ENCODE results near the gene STN1. TPM values are rescaled to one million over a fixed set of nuclear protein-coding genes. Genes with fewer than 3 reads are reported as not detected.

Gene STN1
- total and polyA plus RNA-seq, 2 experiments from 2014 or later = 20.5 to 20.8 TPM

GRCh38 chr10:103931603-103932002 lies 13.6 kb upstream of the STN1 start:
- Histone ChIP-seq H3K4me3 (no peak overlapping the region), H3K79me2 (ENCODE audit: insufficient read depth) (no peaks in the 10 kb centered on the region), H3K9me2 (ENCODE audit: insufficient read depth) (no peaks in the 10 kb centered on the region), H3K9ac (no peak overlapping the region), H2AFZ (no peak overlapping the region), H3K4me2 (ENCODE audit: unreplicated experiment) (no peak overlapping the region), H3K27me3 (replicated peaks; ENCODE audit: insufficient read depth) (no peaks in the 10 kb centered on the region), H4K20me1 (ENCODE audit: insufficient read depth) (no peaks in the 10 kb centered on the region), H3K27ac (no peak overlapping the region), H3F3A (ENCODE audit: insufficient read depth) (no peaks in the 10 kb centered on the region), H3K36me3 (ENCODE audit: low read depth) (no peaks in the 10 kb centered on the region), H3K9me3 (ENCODE audit: low read depth) (no peaks in the 10 kb centered on the region), H3K4me1 (ENCODE audit: insufficient read depth) (no peaks in the 10 kb centered on the region)
- DNase-seq = no peak
- TF ChIP-seq EZH2 (IDR thresholded peaks at IDR 0.05; ENCODE audit: insufficient read depth, poor library complexity, severe bottlenecking) = no peak
- TF ChIP-seq EZH2phosphoT487 (IDR thresholded peaks at IDR 0.05; ENCODE audit: insufficient read depth, low read depth) = no peak
- in situ Hi-C loops (cut with MboI) = no loop called here
- WGBS, 2 experiments (ENCODE audit: low coverage in 1 of 2, low lambda C conversion rate in 2 of 2, missing lambda C conversion rate in 2 of 2) = 86 to 98% methylated on average over 2 of the region's 2 CpGs

GRCh38 chr10:103930881-103931280 lies 12.9 kb upstream of the STN1 start:
- in situ Hi-C loops (cut with MboI) = no loop called here
- no peak for DNase-seq

GRCh38 chr10:103930449-103930848 lies 12.5 kb upstream of the STN1 start:
- in situ Hi-C loops (cut with MboI) = no loop called here
- Histone ChIP-seq H3K4me1 (ENCODE audit: insufficient read depth) (no peaks in the 10 kb centered on the region), H3K4me2 (ENCODE audit: unreplicated experiment) (no peak overlapping the region), H3K36me3 (ENCODE audit: low read depth) (no peaks in the 10 kb centered on the region), H3K79me2 (ENCODE audit: insufficient read depth) (no peaks in the 10 kb centered on the region), H3K4me3 (no peak overlapping the region), H3K27me3 (replicated peaks; ENCODE audit: insufficient read depth) (no peaks in the 10 kb centered on the region), H3K9me2 (ENCODE audit: insufficient read depth) (no peaks in the 10 kb centered on the region), H3K9me3 (ENCODE audit: low read depth) (no peaks in the 10 kb centered on the region), H3K9ac (no peak overlapping the region), H2AFZ (no peak overlapping the region), H4K20me1 (ENCODE audit: insufficient read depth) (no peaks in the 10 kb centered on the region), H3F3A (ENCODE audit: insufficient read depth) (no peaks in the 10 kb centered on the region), H3K27ac (no peak overlapping the region)
- TF ChIP-seq EZH2 (IDR thresholded peaks at IDR 0.05; ENCODE audit: insufficient read depth, poor library complexity, severe bottlenecking) (no peak), EZH2phosphoT487 (IDR thresholded peaks at IDR 0.05; ENCODE audit: insufficient read depth, low read depth) (no peak)
- no peak for DNase-seq
- WGBS, 2 experiments (ENCODE audit: low coverage in 1 of 2, low lambda C conversion rate in 2 of 2, missing lambda C conversion rate in 2 of 2) = 94 to 97% methylated on average over 1 of the region's 1 CpG

More at GRCh38 chr10:103930881-103931280, 12.9 kb upstream of the STN1 start:
- Histone ChIP-seq H4K20me1 (ENCODE audit: insufficient read depth) (no peaks in the 10 kb centered on the region), H3K9ac (no peak overlapping the region), H2AFZ (no peak overlapping the region), H3K9me3 (ENCODE audit: low read depth) (no peaks in the 10 kb centered on the region), H3F3A (ENCODE audit: insufficient read depth) (no peaks in the 10 kb centered on the region), H3K4me1 (ENCODE audit: insufficient read depth) (no peaks in the 10 kb centered on the region), H3K4me3 (no peak overlapping the region), H3K27me3 (replicated peaks; ENCODE audit: insufficient read depth) (no peaks in the 10 kb centered on the region), H3K36me3 (ENCODE audit: low read depth) (no peaks in the 10 kb centered on the region), H3K9me2 (ENCODE audit: insufficient read depth) (no peaks in the 10 kb centered on the region), H3K79me2 (ENCODE audit: insufficient read depth) (no peaks in the 10 kb centered on the region), H3K4me2 (ENCODE audit: unreplicated experiment) (no peak overlapping the region), H3K27ac (no peak overlapping the region)
- TF ChIP-seq EZH2 (IDR thresholded peaks at IDR 0.05; ENCODE audit: insufficient read depth, poor library complexity, severe bottlenecking) (no peak), EZH2phosphoT487 (IDR thresholded peaks at IDR 0.05; ENCODE audit: insufficient read depth, low read depth) (no peak)
- WGBS, 2 experiments (ENCODE audit: low coverage in 1 of 2, low lambda C conversion rate in 2 of 2, missing lambda C conversion rate in 2 of 2) = 86 to 91% methylated on average over 6 of the region's 6 CpGs

- Histone ChIP-seq H3K4me1 (ENCODE audit: insufficient read depth) (no peaks in the 10 kb centered on the region), H4K20me1 (ENCODE audit: insufficient read depth) (no peaks in the 10 kb centered on the region), H3K27ac (no peak overlapping the region), H2AFZ (no peak overlapping the region), H3K79me2 (ENCODE audit: insufficient read depth) (no peaks in the 10 kb centered on the region), H3K9me2 (ENCODE audit: insufficient read depth) (no peaks in the 10 kb centered on the region), H3K36me3 (ENCODE audit: low read depth) (no peaks in the 10 kb centered on the region), H3K4me2 (ENCODE audit: unreplicated experiment) (no peak overlapping the region), H3K9ac (no peak overlapping the region), H3K27me3 (replicated peaks; ENCODE audit: insufficient read depth) (no peaks in the 10 kb centered on the region), H3K4me3 (no peak overlapping the region), H3F3A (ENCODE audit: insufficient read depth) (no peaks in the 10 kb centered on the region), H3K9me3 (ENCODE audit: low read depth) (no peaks in the 10 kb centered on the region)
- TF ChIP-seq EZH2 (IDR thresholded peaks at IDR 0.05; ENCODE audit: insufficient read depth, poor library complexity, severe bottlenecking) (no peak), EZH2phosphoT487 (IDR thresholded peaks at IDR 0.05; ENCODE audit: insufficient read depth, low read depth) (no peak)
- in situ Hi-C loops (cut with MboI) = no loop called here
- DNase-seq = no peak
- 40 to 42% methylated on average over 7 of the region's 7 CpGs for WGBS, 2 experiments (ENCODE audit: low coverage in 1 of 2, low lambda C conversion rate in 2 of 2, missing lambda C conversion rate in 2 of 2)
These were observed 11.5 kb upstream of the STN1 start for GRCh38 chr10:103929381-103929921.

- H4K20me1 ChIP-seq (ENCODE audit: insufficient read depth) = no peaks in the 10 kb centered on the region
- no peak for DNase-seq
- in situ Hi-C loops (cut with MboI) = no loop called here
- H3K9ac ChIP-seq = no peak overlapping the region
- 91 to 92% methylated on average over 6 of the region's 6 CpGs for WGBS, 2 experiments (ENCODE audit: low coverage in 1 of 2, low lambda C conversion rate in 2 of 2, missing lambda C conversion rate in 2 of 2)
- no peak overlapping the region for H2AFZ ChIP-seq
- no peaks in the 10 kb centered on the region for H3K36me3 ChIP-seq (ENCODE audit: low read depth)
- no peak overlapping the region for H3K4me2 ChIP-seq (ENCODE audit: unreplicated experiment)
- no peaks in the 10 kb centered on the region for H3K27me3 ChIP-seq (replicated peaks; ENCODE audit: insufficient read depth)
- H3K4me1 ChIP-seq (ENCODE audit: insufficient read depth) = no peaks in the 10 kb centered on the region
- no peaks in the 10 kb centered on the region for H3K9me2 ChIP-seq (ENCODE audit: insufficient read depth)
- H3F3A ChIP-seq (ENCODE audit: insufficient read depth) = no peaks in the 10 kb centered on the region
- no peaks in the 10 kb centered on the region for H3K9me3 ChIP-seq (ENCODE audit: low read depth)
- H3K27ac ChIP-seq = no peak overlapping the region
- H3K4me3 ChIP-seq = no peak overlapping the region
- H3K79me2 ChIP-seq (ENCODE audit: insufficient read depth) = no peaks in the 10 kb centered on the region
- TF ChIP-seq EZH2phosphoT487 (IDR thresholded peaks at IDR 0.05; ENCODE audit: insufficient read depth, low read depth) (no peak), EZH2 (IDR thresholded peaks at IDR 0.05; ENCODE audit: insufficient read depth, poor library complexity, severe bottlenecking) (no peak)
These were observed 10.8 kb upstream of the STN1 start for GRCh38 chr10:103928784-103929183.

All from GM23248 (cell line).